Panc1 (cell line): ENCODE measurements around the gene SCNN1B. TPM values are rescaled to one million over a fixed set of nuclear protein-coding genes. Genes with fewer than 3 reads are reported as not detected.
"Not testable (repeated sequence)": the region's sequence is repeated elsewhere in the genome, so short reads cannot be mapped to it uniquely, and the experiment has no call there.

Experiments
- ATAC-seq: fragments of 200-7000 bp; cut with Tn5 transposase; 2 replicates; pipeline ENCODE4 v1.9.1; 2020; ENCODE audit warnings: mild to moderate bottlenecking, moderate library complexity
- BruUV-seq: library from RNA; stranded (reverse); fragments of 400-500 nt; replicated peaks from 2 replicates; lab custom pipeline; 2021; lab: Mats Ljungman, UMichigan
- CTCF ChIA-PET: fragments of 300-600 bp; sonication (Branson Sonifier 250); formaldehyde crosslinking; loops from one replicate; lab custom pipeline; 2022; ENCODE audit warnings: antibody characterized with exemption; lab: Charles Lee
- POLR2A ChIA-PET: fragments of 300-600 bp; sonication (Branson Sonifier 250); formaldehyde crosslinking; loops from one replicate; lab custom pipeline; 2022; ENCODE audit warnings: antibody characterized with exemption; lab: Charles Lee
- DNase-seq: peaks from one replicate; pipeline ENCODE4 v3.0.0-alpha.2; 2010; ENCODE audit warnings: low read depth, low spot score
- H3K27ac ChIP-seq: 2 replicates; pipeline ENCODE4 v1.5.1; 2011; ENCODE audit warnings: mild to moderate bottlenecking, low read length, inconsistent platforms
- H3K27me3 ChIP-seq: fragments of 200-500 bp; sonication (Bioruptor generic); 2 replicates; pipeline ENCODE4 v1.6.0; 2014; ENCODE audit warnings: low read length, inconsistent platforms; ENCODE audit not compliant: control insufficient read depth, insufficient read depth
- H3K36me3 ChIP-seq: fragments of 200-500 bp; sonication (Bioruptor generic); 2 replicates; pipeline ENCODE4 v1.5.1; 2014; ENCODE audit warnings: inconsistent platforms, mild to moderate bottlenecking, low read length, moderate library complexity; ENCODE audit not compliant: control insufficient read depth, insufficient read depth
- H3K4me1 ChIP-seq: 2 replicates; pipeline ENCODE4 v1.5.1; 2011; ENCODE audit warnings: inconsistent platforms, mild to moderate bottlenecking, low read length, moderate library complexity; ENCODE audit not compliant: control insufficient read depth, insufficient read depth
- H3K4me3 ChIP-seq, 2 experiments: 2 replicates each; pipeline ENCODE4 v1.5.1; 2011 to 2012; ENCODE audit warnings: low read depth in 2 of 2, low read length in 2 of 2, mild to moderate bottlenecking in 2 of 2, inconsistent platforms in 1 of 2, moderate library complexity in 1 of 2
- H3K9me3 ChIP-seq: fragments of 200-500 bp; sonication (Bioruptor generic); 2 replicates; pipeline ENCODE4 v1.5.1; 2014; ENCODE audit warnings: low read depth, mild to moderate bottlenecking, inconsistent platforms, low read length, moderate library complexity; ENCODE audit not compliant: control insufficient read depth, insufficient read depth
- CTCF ChIP-seq: fragments of 450-650 bp; IDR thresholded peaks from 2 replicates; pipeline ENCODE4 v1.5.1; 2017; ENCODE audit warnings: mild to moderate bottlenecking
- POLR2AphosphoS5 ChIP-seq: IDR thresholded peaks from 2 replicates; pipeline ENCODE4 v1.6.1; 2012; ENCODE audit warnings: mild to moderate bottlenecking, low read depth, low read length, moderate library complexity
- REST ChIP-seq, 2 experiments: IDR thresholded peaks; 2 replicates each; pipeline ENCODE4 v1.6.1; 2011 to 2012; ENCODE audit warnings: low read depth in 2 of 2, control low read depth in 1 of 2, low read length in 1 of 2, mild to moderate bottlenecking in 1 of 2, moderate library complexity in 1 of 2; ENCODE audit not compliant: insufficient read depth in 1 of 2
- SIN3A ChIP-seq: IDR thresholded peaks from 2 replicates; pipeline ENCODE4 v1.6.1; 2012; ENCODE audit warnings: low read depth, mild to moderate bottlenecking, low read length, moderate library complexity, borderline replicate concordance; ENCODE audit not compliant: insufficient read depth
- TCF7L2 ChIP-seq: IDR thresholded peaks from 2 replicates; pipeline ENCODE4 v1.6.1; 2011; ENCODE audit warnings: mild to moderate bottlenecking, low read depth, low read length, inconsistent platforms
- in situ Hi-C: cut with HindIII; loops from 2 replicates; pipeline ENCODE4 v1.10.0; 2016; ENCODE audit warnings: low sequenced_read_pairs, low pct_unique_long_range_greater_than_20kb
- intact Hi-C: fragments of 100-400 bp; cut with micrococcal nuclease; formaldehyde crosslinking; loops from one replicate; pipeline ENCODE4 v1.10.0; 2022; ENCODE audit not compliant: unreplicated experiment
- total RNA-seq: library from RNA; stranded (reverse); gene quantifications from one replicate; pipeline ENCODE4 v1.2.1, GENCODE V29; 2021; ENCODE audit not compliant: unreplicated experiment

Gene SCNN1B
- total RNA-seq, 1 experiment from 2014 or later, result 10.7 TPM

- Histone ChIP-seq H3K4me1 (no peaks in the 10 kb centered on the region), H3K4me3 (no peak overlapping the region), H3K36me3 (no peaks in the 10 kb centered on the region), H3K9me3 (no peaks in the 10 kb centered on the region), H3K27me3 (no peaks in the 10 kb centered on the region), H3K27ac (no peak overlapping the region)
- ATAC-seq, result no peak
- no TSS peak for BruUV-seq
- no peak for DNase-seq
- no peak for TF ChIP-seq SIN3A
- TF ChIP-seq TCF7L2, result no peak
- no peak for TF ChIP-seq CTCF
- no peak for TF ChIP-seq REST (IDR thresholded peaks at IDR 0.05; ENCODE audit: insufficient read depth in 1 of 2, low read depth in 2 of 2, low read length in 1 of 2)
- no peak for TF ChIP-seq POLR2AphosphoS5
- intact Hi-C loops (no loop called here), in situ Hi-C loops (no loop called here)
- CTCF ChIA-PET, result no interaction called here
- POLR2A ChIA-PET, result no interaction called here
These were observed 86.7 kb downstream of the SCNN1B start for GRCh38 chr16:23388786-23389185.

GRCh38 chr16:23389201-23389600, 87.1 kb downstream of the SCNN1B start:
- H3K36me3 ChIP-seq, result no peaks in the 10 kb centered on the region
- intact Hi-C loops (no loop called here), in situ Hi-C loops (no loop called here)
- DNase-seq (no peak), ATAC-seq (no peak)
- H3K4me3 ChIP-seq, result no peak overlapping the region
- BruUV-seq, result no TSS peak
- CTCF ChIA-PET, result no interaction called here
- H3K27ac ChIP-seq, result no peak overlapping the region
- POLR2A ChIA-PET, result no interaction called here
- no peaks in the 10 kb centered on the region for H3K9me3 ChIP-seq
- no peaks in the 10 kb centered on the region for H3K27me3 ChIP-seq
- TF ChIP-seq CTCF (no peak), POLR2AphosphoS5 (no peak), SIN3A (no peak), TCF7L2 (no peak), REST (IDR thresholded peaks at IDR 0.05; ENCODE audit: insufficient read depth in 1 of 2, low read depth in 2 of 2, low read length in 1 of 2) (no peak)
- H3K4me1 ChIP-seq, result no peaks in the 10 kb centered on the region

GRCh38 chr16:23389936-23390335, 87.8 kb downstream of the SCNN1B start:
- DNase-seq, in situ Hi-C loops, ATAC-seq, H3K9me3 ChIP-seq, H3K27ac ChIP-seq, BruUV-seq, H3K4me3 ChIP-seq, CTCF ChIA-PET, intact Hi-C loops, H3K4me1 ChIP-seq, H3K27me3 ChIP-seq, H3K36me3 ChIP-seq: not testable (repeated sequence)
- POLR2A ChIA-PET, result interaction anchor here (0.7 kb wide), 1 partner anchor 217 kb away, joined by 8 read pairs; no protein-coding TSS in a partner anchor
